HG02885 (cell line): Measurements from ENCODE around the gene NGFR.

ENCODE experiments used
- ATAC-seq: cut with Tn5 transposase; IDR thresholded peaks from one replicate; pipeline ENCODE4 v1.9.1; 2021; ENCODE audit warnings: mild to moderate bottlenecking; ENCODE audit not compliant: unreplicated experiment, poor library complexity

The NGFR gene

DNA sequence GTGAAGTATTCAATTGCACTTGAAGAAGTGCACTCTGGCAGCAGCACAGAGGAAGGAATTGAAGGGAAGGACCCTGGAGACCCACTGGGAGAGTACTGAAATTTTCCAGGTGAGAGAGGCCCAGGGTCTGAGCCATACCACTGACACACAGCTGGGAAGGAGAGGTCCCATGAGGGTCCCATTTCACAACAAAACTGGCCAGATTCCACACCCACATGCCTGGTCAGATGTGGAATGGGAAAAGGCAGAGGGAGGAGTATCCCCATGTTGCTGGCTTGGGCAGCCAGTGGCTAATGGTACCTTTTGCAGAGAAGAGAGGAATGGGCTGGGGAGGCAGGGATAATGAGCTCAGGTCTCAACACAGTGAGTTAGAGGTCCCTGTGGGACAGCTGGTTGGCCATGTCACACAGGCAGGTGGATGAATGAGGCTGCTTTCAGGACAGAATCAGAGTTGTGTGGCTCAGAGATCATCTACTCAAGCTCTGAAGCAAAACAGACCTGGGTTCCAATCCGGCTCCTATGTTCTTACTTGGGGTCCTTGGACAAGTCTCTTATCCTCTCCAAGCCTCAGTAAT is 26.2 kb upstream of the NGFR start:
- ATAC-seq, result no peak

GRCh38 chr17:49469831-49470810 is 25.0 kb upstream of the NGFR start:
- no peak for ATAC-seq

GRCh38 chr17:49471089-49471683 is 23.9 kb upstream of the NGFR start:
- no peak for ATAC-seq

GRCh38 chr17:49471769-49472168 is 23.3 kb upstream of the NGFR start:
- no peak for ATAC-seq

- ATAC-seq, result no peak
Observed at GRCh38 chr17:49472527-49472926, 22.6 kb upstream of the NGFR start.

DNA sequence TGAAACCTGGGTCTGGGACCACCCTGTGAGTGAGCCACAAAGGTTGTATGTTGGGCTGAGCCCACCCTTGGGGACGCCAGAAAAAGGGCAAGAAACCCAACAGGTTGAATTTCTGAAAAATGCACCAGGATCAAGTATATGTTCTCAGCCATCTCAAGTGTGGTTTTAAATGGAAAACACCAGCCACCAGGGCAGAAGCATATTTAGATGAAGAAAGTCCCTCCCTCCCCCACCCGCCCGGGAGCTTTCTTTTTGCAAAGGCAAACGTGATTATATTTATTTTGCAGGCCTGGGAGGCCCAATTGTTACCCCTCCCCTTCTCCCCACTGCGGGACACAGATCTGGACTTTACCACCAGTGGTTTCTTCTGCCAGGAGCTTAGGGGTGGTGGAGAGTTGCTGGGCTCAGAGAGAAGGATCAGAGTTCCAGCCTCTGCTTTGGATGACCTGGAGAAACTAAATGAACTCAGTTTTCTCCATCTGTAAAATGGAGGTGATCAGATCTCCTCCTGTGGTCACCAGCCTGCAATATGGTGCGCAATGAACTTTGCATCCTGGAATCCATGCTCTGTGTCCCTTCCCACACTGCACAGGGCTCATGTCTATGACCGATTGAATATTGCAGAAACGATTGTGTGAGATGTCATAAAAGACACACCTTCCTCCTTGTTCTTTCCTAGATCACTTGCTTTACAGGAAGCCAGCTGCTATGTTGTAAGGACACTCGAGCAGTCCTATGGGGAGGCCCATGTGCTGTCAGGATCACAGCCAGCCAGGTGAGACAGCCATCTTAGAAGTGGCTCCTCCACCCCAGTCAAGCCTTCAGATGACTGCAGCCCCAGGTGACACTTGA is 21.0 kb upstream of the NGFR start:
- ATAC-seq, result no peak

- ATAC-seq, result no peak
Observed at GRCh38 chr17:49477709-49478108, 17.4 kb upstream of the NGFR start.

- ATAC-seq, result no peak
Observed at GRCh38 chr17:49480836-49481615, 14.1 kb upstream of the NGFR start.

- no peak for ATAC-seq
Observed at GRCh38 chr17:49482144-49482817, 12.8 kb upstream of the NGFR start.

GRCh38 chr17:49483599-49484509 is 11.2 kb upstream of the NGFR start:
- ATAC-seq, result no peak

GRCh38 chr17:49484588-49484987 is 10.5 kb upstream of the NGFR start:
- no peak for ATAC-seq

GRCh38 chr17:49486012-49486641 is 9.0 kb upstream of the NGFR start:
- no peak for ATAC-seq

DNA sequence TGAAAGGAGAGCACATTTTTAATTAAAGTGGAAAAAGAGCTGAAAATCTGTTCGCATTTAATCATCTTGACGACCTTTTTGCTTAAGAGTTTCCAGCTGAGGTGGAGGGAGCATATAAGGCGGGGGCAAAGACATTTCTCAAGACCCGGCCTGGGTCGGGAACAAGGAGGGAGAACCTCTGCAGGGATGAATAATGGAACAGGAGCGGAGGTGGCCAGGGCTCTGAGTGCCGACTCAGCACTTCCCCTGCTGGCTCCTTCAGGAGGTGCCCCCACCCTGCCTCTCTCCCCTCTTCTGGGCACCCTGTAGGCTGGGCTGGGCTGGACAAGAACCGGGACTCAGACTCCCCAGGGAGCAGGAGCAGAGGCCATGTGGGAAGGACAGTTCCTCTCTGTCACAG is 7.9 kb upstream of the NGFR start:
- no peak for ATAC-seq

DNA sequence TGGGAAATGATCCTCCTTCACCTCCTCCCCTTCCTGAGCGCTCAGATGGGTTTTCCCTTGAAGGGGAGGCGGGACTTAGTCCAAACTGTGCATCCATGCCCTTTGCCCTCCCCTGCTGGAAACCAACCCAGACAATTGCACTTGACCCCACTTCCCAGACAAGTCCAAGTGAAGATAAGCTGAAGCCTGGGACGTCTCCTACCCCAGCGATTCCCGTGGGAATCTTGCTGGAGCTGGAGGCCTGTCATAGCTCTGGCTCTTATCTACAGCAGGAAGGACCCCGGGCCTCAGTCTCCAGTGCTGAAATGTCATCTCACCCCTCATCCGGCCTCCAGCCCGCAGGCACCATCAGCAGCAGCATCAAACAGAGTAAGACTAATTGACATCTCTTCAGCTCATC is 6.5 kb upstream of the NGFR start:
- no peak for ATAC-seq

- no peak for ATAC-seq
Observed at GRCh38 chr17:49489348-49489747, 5.7 kb upstream of the NGFR start.

GRCh38 chr17:49490276-49490675 is 4.8 kb upstream of the NGFR start:
- ATAC-seq, result no peak

GRCh38 chr17:49491192-49491769 is 3.8 kb upstream of the NGFR start:
- ATAC-seq, result no peak
